ENCODE data around the gene GTPBP10. TPM values are rescaled to one million over a fixed set of nuclear protein-coding genes. Genes with fewer than 3 reads are reported as not detected.

Gene GTPBP10
- total and polyA plus RNA-seq, 2 of the 13 experiments (the other 11 are each of a cell fraction or from before 2014, with no cell fraction given), result 13.3 to 38.7 TPM

- peaks cover 0 to 32% of the 10 kb centered on the region in 2 experiments; a peak in 3 of 5 replicates for H3K27me3 ChIP-seq (ENCODE audit: control insufficient read depth in 1 of 2, insufficient read depth in 2 of 2, low read length in 2 of 2)
These were observed 26.1 kb upstream of the GTPBP10 start for GRCh38 chr7:90320418-90320800.

GRCh38 chr7:90320801-90321494 is 25.6 kb upstream of the GTPBP10 start, which contains the start of gene FAM237B:
FAM237B (minus strand) TSS chr7:90321304; CDS start chr7:90319748, 1,556 bp downstream.
- H3K4me1 ChIP-seq (ENCODE audit: insufficient read depth, low read length), result no peaks in the 10 kb centered on the region
- DNase-seq (ENCODE audit: low spot score) (no peak), FAIRE-seq (no peak), ATAC-seq (peak; percentile 97)
- peaks cover 0 to 32% of the 10 kb centered on the region in 2 experiments; a peak in 3 of 5 replicates for H3K27me3 ChIP-seq (ENCODE audit: control insufficient read depth in 1 of 2, insufficient read depth in 2 of 2, low read length in 2 of 2)
- H3K9me3 ChIP-seq (ENCODE audit: low read length), result no peaks in the 10 kb centered on the region
- no peak within 1 kb of the TSS for H2AFZ ChIP-seq (ENCODE audit: low read length)
- peak within 1 kb of the TSS; percentile 73 for H3K4me2 ChIP-seq (ENCODE audit: low read depth, low read length)
- H3K9ac ChIP-seq (ENCODE audit: insufficient read depth, low read depth, low read length), result no peak within 1 kb of the TSS
- in situ Hi-C loops (cut with HindIII; ENCODE audit: extremely low pct_ligation_motif_present, low pct_unique_long_range_greater_than_20kb) (no loop called here), intact Hi-C loops (cut with micrococcal nuclease; ENCODE audit: unreplicated experiment) (no loop called here)
- CTCF ChIA-PET (ENCODE audit: low intra/inter-chr PET ratio, low total read pairs), result no interaction called here
- H3K27ac ChIP-seq (ENCODE audit: extremely low read length, insufficient read depth, low read length), result no peak within 1 kb of the TSS
- H4K20me1 ChIP-seq (ENCODE audit: insufficient read depth, low read length), result no peaks in the 10 kb centered on the region
- WGBS (ENCODE audit: low lambda C conversion rate), result 3% methylated on average over 12 of the region's 62 CpGs
- no peaks in the 10 kb centered on the region for H3K36me3 ChIP-seq (replicated peaks in 1 of 2; ENCODE audit: control insufficient read depth in 1 of 2, insufficient read depth in 2 of 2, low read length in 2 of 2)
- POLR2A ChIA-PET, result no interaction called here
- no TSS peak for BruUV-seq (replicated peaks)
- H3K4me3 ChIP-seq (replicated peaks in 1 of 3; ENCODE audit: insufficient read depth in 1 of 3, low read depth in 2 of 3, low read length in 3 of 3), result peak within 1 kb of the TSS; percentile 36 to 65 (median 50); a peak in 4 of 6 replicates
- H3K79me2 ChIP-seq (ENCODE audit: insufficient read depth, low read length), result no peaks in the 10 kb centered on the region
- TF ChIP-seq HNRNPLL (IDR thresholded peaks at IDR 0.05; ENCODE audit: low read depth, low read length, poor library complexity, severe bottlenecking) (peak; percentile 23), KMT2A (CRISPR knock-in tag; IDR thresholded peaks at IDR 0.05) (0 out of 2 replicates have a peak, but pooled peaks have one; percentile 28), RAD21 (CRISPR knock-in tag; IDR thresholded peaks at IDR 0.05) (no peak), PRDM15 (CRISPR knock-in tag; IDR thresholded peaks at IDR 0.05) (no peak), MLXIP (CRISPR knock-in tag; IDR thresholded peaks at IDR 0.05; ENCODE audit: borderline replicate concordance) (no peak)

More at GRCh38 chr7:90320418-90320800, 26.1 kb upstream of the GTPBP10 start:
- in situ Hi-C loops (cut with HindIII; ENCODE audit: extremely low pct_ligation_motif_present, low pct_unique_long_range_greater_than_20kb), result no loop called here
- Histone ChIP-seq H3K4me2 (ENCODE audit: low read depth, low read length) (peak overlapping the region; percentile 73), H4K20me1 (ENCODE audit: insufficient read depth, low read length) (no peaks in the 10 kb centered on the region), H3K4me3 (replicated peaks in 1 of 3; ENCODE audit: insufficient read depth in 1 of 3, low read depth in 2 of 3, low read length in 3 of 3) (peak overlapping the region in 2 of 3 experiments; percentile 50 to 65; a peak in 1 of 6 replicates), H3K9me3 (ENCODE audit: low read length) (no peaks in the 10 kb centered on the region), H2AFZ (ENCODE audit: low read length) (no peak overlapping the region), H3K9ac (ENCODE audit: insufficient read depth, low read depth, low read length) (no peak overlapping the region), H3K27ac (ENCODE audit: extremely low read length, insufficient read depth, low read length) (no peak overlapping the region), H3K4me1 (ENCODE audit: insufficient read depth, low read length) (no peaks in the 10 kb centered on the region), H3K79me2 (ENCODE audit: insufficient read depth, low read length) (no peaks in the 10 kb centered on the region), H3K36me3 (replicated peaks in 1 of 2; ENCODE audit: control insufficient read depth in 1 of 2, insufficient read depth in 2 of 2, low read length in 2 of 2) (no peaks in the 10 kb centered on the region)
- BruUV-seq (replicated peaks), result no TSS peak
- 13% methylated on average over 6 of the region's 7 CpGs for WGBS (ENCODE audit: low lambda C conversion rate)
- intact Hi-C loops (cut with micrococcal nuclease; ENCODE audit: unreplicated experiment), result no loop called here
- no peak for FAIRE-seq
- peak; percentile 34 for ATAC-seq
- ChIA-PET CTCF (ENCODE audit: low intra/inter-chr PET ratio, low total read pairs) (no interaction called here), POLR2A (no interaction called here)
- TF ChIP-seq ZNF225 (CRISPR knock-in tag; IDR thresholded peaks at IDR 0.05) (no peak), HNF4G (IDR thresholded peaks at IDR 0.05; ENCODE audit: borderline replicate concordance, low read depth, low read length) (no peak), HNF4G (CRISPR knock-in tag; IDR thresholded peaks at IDR 0.05; ENCODE audit: borderline replicate concordance, low read depth) (no peak), TFDP1 (CRISPR knock-in tag; IDR thresholded peaks at IDR 0.05; ENCODE audit: borderline replicate concordance) (no peak)
- no peak for DNase-seq (ENCODE audit: low spot score)
